OCI-LY1 (cell line): ENCODE data around the gene FRMD5.

Experiments used
- H2AFZ ChIP-seq: fragments of 200-600 bp; sonication (generic), shearing (Covaris generic); 2 replicates; pipeline ENCODE4 v1.6.0; 2014; ENCODE audit warnings: antibody characterized with exemption, mild to moderate bottlenecking, low read length
- H3F3A ChIP-seq: fragments of 200-600 bp; sonication (generic), shearing (Covaris generic); 2 replicates; pipeline ENCODE4 v1.6.0; 2014; ENCODE audit warnings: mild to moderate bottlenecking, antibody characterized with exemption, low read length, moderate library complexity; ENCODE audit not compliant: insufficient read depth
- H3K27ac ChIP-seq: fragments of 200-600 bp; sonication (generic); 2 replicates; pipeline ENCODE4 v1.5.1; 2014; ENCODE audit warnings: low read length, mixed run types, mild to moderate bottlenecking, low read depth; ENCODE audit not compliant: poor library complexity, severe bottlenecking
- H3K27me3 ChIP-seq: fragments of 200-600 bp; sonication (generic); 2 replicates; pipeline ENCODE4 v1.6.0; 2014; ENCODE audit warnings: antibody characterized with exemption, mild to moderate bottlenecking, low read length, moderate library complexity; ENCODE audit not compliant: insufficient read depth
- H3K36me3 ChIP-seq: fragments of 200-600 bp; sonication (generic); 2 replicates; pipeline ENCODE4 v1.6.1; 2014; ENCODE audit warnings: mild to moderate bottlenecking, antibody characterized with exemption, low read length, moderate library complexity, mixed read lengths; ENCODE audit not compliant: insufficient read depth
- H3K4me1 ChIP-seq: fragments of 200-600 bp; sonication (generic); 2 replicates; pipeline ENCODE4 v1.5.1; 2014; ENCODE audit warnings: mild to moderate bottlenecking, low read length, moderate library complexity; ENCODE audit not compliant: insufficient read depth, severe bottlenecking
- H3K4me2 ChIP-seq: fragments of 200-600 bp; sonication (generic), shearing (Covaris generic); 2 replicates; pipeline ENCODE4 v1.6.1; 2014; ENCODE audit warnings: low read length
- H3K4me3 ChIP-seq: fragments of 200-600 bp; sonication (generic); 2 replicates; pipeline ENCODE4 v1.5.1; 2014; ENCODE audit warnings: low read length, low read depth, mild to moderate bottlenecking, mixed read lengths; ENCODE audit not compliant: poor library complexity, severe bottlenecking
- H3K79me2 ChIP-seq: fragments of 200-600 bp; shearing (Covaris generic); 2 replicates; pipeline ENCODE4 v1.6.1; 2016; ENCODE audit warnings: mixed run types, low read length, mixed read lengths; ENCODE audit not compliant: insufficient read depth
- H3K9ac ChIP-seq: fragments of 200-600 bp; sonication (generic), shearing (Covaris generic); 2 replicates; pipeline ENCODE4 v1.6.1; 2014; ENCODE audit warnings: mild to moderate bottlenecking, low read length, mixed read lengths
- H3K9me2 ChIP-seq: fragments of 200-600 bp; sonication (generic), shearing (Covaris generic); 2 replicates; pipeline ENCODE4 v1.6.1; 2014; ENCODE audit warnings: low read depth, mild to moderate bottlenecking, low read length, mixed read lengths
- H3K9me3 ChIP-seq: fragments of 200-600 bp; shearing (Covaris generic); 2 replicates; pipeline ENCODE4 v1.6.1; 2014; ENCODE audit warnings: low read length, mixed read lengths
- H4K20me1 ChIP-seq: fragments of 200-600 bp; sonication (generic), shearing (Covaris generic); 2 replicates; pipeline ENCODE4 v1.6.0; 2016; ENCODE audit warnings: mild to moderate bottlenecking, low read length; ENCODE audit not compliant: insufficient read depth
- EZH2 ChIP-seq: fragments of 200-600 bp; sonication (generic), shearing (Covaris generic); IDR thresholded peaks from 2 replicates; pipeline ENCODE4 v1.8.0; 2017; ENCODE audit warnings: borderline replicate concordance, mixed run types, mild to moderate bottlenecking, antibody characterized with exemption, low read length, moderate library complexity, mixed read lengths
- TF ChIP-seq, protein P1 (sequence below): fragments of 200-600 bp; sonication (generic), shearing (Covaris generic); IDR thresholded peaks from 2 replicates; pipeline ENCODE4 v1.5.1; 2017; ENCODE audit warnings: mild to moderate bottlenecking, antibody characterized with exemption, low read length, moderate library complexity, mixed read lengths

Gene FRMD5

DNA sequence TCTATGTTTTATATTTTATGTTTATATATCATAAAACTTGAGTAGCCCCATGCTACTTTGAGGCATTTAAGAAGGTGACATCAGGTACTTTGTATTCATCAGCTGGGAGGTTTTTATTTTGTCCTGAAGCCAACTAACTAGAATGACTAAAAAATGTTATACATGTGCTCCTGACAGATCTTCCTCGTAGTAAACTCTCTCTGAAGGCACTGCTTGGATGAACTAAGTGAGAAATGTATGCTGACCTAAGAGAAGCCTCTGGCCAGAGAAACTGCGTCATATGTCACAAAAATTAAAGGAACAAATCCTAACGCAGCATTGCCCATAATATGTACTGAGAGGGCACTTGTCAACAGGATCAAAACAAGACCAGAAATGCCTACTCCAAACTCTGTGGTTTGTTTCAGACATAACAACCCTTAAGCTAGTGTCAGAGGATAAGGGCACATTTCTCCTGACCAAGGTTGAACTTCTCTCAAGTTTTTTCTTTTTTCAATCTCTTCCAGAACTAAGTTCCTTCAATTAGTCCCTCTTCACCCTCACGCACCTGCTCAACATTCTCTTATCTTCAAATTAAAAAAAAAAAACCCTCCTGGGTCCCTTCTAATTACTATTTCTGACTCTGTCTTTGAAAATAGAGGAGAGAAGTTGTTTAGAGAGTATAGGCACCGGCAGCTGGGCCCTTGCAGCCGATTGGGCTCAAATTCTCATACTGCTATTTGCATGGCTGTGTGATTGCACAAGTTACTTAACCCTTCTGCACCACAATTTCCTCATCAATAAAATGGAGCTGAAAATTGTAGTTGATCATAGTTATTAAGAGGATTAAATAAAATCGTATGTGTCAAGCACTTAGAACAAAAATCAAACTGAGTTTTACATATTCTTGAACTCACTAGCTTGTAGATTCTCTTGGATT, 159.0 kb downstream of the FRMD5 start:
- Histone ChIP-seq H3K9me3 (no peaks in the 10 kb centered on the region), H2AFZ (no peak overlapping the region), H3K79me2 (no peaks in the 10 kb centered on the region), H3K4me2 (no peak overlapping the region), H3K9me2 (no peaks in the 10 kb centered on the region), H3F3A (no peaks in the 10 kb centered on the region), H3K27ac (no peak overlapping the region), H3K9ac (no peak overlapping the region), H3K27me3 (no peaks in the 10 kb centered on the region), H3K4me1 (no peaks in the 10 kb centered on the region), H3K4me3 (no peak overlapping the region), H3K36me3 (no peaks in the 10 kb centered on the region), H4K20me1 (no peaks in the 10 kb centered on the region)
- TF ChIP-seq, protein P1, sequence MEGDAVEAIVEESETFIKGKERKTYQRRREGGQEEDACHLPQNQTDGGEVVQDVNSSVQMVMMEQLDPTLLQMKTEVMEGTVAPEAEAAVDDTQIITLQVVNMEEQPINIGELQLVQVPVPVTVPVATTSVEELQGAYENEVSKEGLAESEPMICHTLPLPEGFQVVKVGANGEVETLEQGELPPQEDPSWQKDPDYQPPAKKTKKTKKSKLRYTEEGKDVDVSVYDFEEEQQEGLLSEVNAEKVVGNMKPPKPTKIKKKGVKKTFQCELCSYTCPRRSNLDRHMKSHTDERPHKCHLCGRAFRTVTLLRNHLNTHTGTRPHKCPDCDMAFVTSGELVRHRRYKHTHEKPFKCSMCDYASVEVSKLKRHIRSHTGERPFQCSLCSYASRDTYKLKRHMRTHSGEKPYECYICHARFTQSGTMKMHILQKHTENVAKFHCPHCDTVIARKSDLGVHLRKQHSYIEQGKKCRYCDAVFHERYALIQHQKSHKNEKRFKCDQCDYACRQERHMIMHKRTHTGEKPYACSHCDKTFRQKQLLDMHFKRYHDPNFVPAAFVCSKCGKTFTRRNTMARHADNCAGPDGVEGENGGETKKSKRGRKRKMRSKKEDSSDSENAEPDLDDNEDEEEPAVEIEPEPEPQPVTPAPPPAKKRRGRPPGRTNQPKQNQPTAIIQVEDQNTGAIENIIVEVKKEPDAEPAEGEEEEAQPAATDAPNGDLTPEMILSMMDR, result no peak
- TF ChIP-seq EZH2, result no peak

DNA sequence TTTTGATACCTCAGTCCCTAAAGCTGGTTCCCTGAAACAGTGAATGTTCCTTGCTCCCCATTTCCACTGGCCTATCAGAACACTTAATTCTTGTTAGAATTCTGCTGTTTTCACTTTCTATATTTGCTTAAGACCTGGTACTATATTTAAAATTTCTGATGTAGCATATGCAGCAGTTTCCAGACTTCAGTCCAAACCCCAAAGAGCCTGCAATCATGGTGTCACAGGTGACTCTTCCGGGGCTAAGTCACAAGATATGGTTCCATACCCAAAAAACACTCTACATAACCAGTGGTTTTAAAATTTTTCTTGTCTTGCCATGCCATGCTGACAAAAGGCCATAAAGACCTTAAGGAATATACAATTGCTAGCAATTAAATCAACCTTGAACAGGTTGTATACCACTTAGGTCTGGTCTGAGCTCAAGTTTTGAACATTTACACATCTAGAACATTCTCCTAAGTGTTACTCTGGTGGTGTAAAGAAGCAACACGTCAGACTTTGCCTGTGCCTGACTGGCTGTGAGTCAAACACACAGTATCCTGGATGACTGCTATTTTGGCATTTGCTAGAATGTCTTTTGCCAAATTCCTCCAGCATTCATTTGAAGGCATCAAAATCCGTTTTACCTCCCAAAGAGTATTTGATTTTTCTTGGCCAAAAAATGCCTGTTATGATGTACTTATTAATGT, 160.0 kb downstream of the FRMD5 start:
- Histone ChIP-seq H3K4me3 (no peak overlapping the region), H3K9me2 (no peaks in the 10 kb centered on the region), H3K4me1 (no peaks in the 10 kb centered on the region), H3K9ac (no peak overlapping the region), H4K20me1 (no peaks in the 10 kb centered on the region), H3K4me2 (no peak overlapping the region), H3K27me3 (no peaks in the 10 kb centered on the region), H3F3A (no peaks in the 10 kb centered on the region), H3K9me3 (no peaks in the 10 kb centered on the region), H2AFZ (no peak overlapping the region), H3K27ac (no peak overlapping the region), H3K79me2 (no peaks in the 10 kb centered on the region), H3K36me3 (no peaks in the 10 kb centered on the region)
- TF ChIP-seq, protein P1, result no peak
- no peak for TF ChIP-seq EZH2

DNA sequence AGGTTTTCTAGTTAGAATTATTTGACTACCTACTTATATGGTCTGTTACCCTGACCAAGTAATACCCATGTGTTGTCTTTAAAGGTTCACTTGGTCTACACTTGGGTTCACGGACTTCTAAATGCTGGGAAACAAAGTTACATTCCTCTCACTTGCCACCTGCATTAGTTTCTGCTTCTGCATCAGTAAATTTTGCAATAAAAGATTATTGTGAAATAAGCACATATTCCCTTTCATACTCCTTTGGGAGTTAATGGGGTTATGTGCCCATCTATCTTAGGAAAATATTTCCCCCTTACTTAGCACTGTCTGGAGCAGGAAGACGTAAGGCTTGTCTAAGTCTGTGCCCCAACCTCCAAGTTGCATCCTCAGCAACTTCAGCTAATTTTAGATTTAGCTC, 160.7 kb downstream of the FRMD5 start:
- TF ChIP-seq, protein P1, result no peak
- TF ChIP-seq EZH2, result no peak
- Histone ChIP-seq H3K9ac (no peak overlapping the region), H3K9me2 (no peaks in the 10 kb centered on the region), H2AFZ (no peak overlapping the region), H3K79me2 (no peaks in the 10 kb centered on the region), H3F3A (no peaks in the 10 kb centered on the region), H3K4me2 (no peak overlapping the region), H3K36me3 (no peaks in the 10 kb centered on the region), H3K27me3 (no peaks in the 10 kb centered on the region), H3K4me3 (no peak overlapping the region), H3K27ac (no peak overlapping the region), H3K4me1 (no peaks in the 10 kb centered on the region), H4K20me1 (no peaks in the 10 kb centered on the region), H3K9me3 (no peaks in the 10 kb centered on the region)
